HepG2 (cell line): ENCODE data around the gene HRG. TPM values are rescaled to one million over a fixed set of nuclear protein-coding genes. Genes with fewer than 3 reads are reported as not detected.

Experiments
- ETV5 ChIP-seq: IDR thresholded peaks from 2 replicates; pipeline ENCODE4 v1.6.1; 2018; ENCODE audit warnings: missing biosample characterization, missing genetic modification reagents, inconsistent platforms, borderline replicate concordance
- NCOA1 ChIP-seq: sonication (generic); formaldehyde crosslinking; IDR thresholded peaks from 2 replicates; pipeline ENCODE4 v1.9.0; 2021; ENCODE audit warnings: missing genetic modification reagents
- SALL2 ChIP-seq: sonication (generic); formaldehyde crosslinking; IDR thresholded peaks from 2 replicates; pipeline ENCODE4 v1.8.1; 2023; ENCODE audit warnings: mild to moderate bottlenecking, missing genetic modification reagents, inconsistent platforms
- TGIF2 ChIP-seq: IDR thresholded peaks from 2 replicates; pipeline ENCODE4 v1.6.1; 2016; ENCODE audit warnings: control low read depth, missing compliant biosample characterization
- ZFYVE20 ChIP-seq: sonication (generic); formaldehyde crosslinking; IDR thresholded peaks from 2 replicates; pipeline ENCODE4 v1.8.0; 2023; ENCODE audit warnings: low read depth, mild to moderate bottlenecking, moderate library complexity, missing genetic modification reagents, borderline replicate concordance
- ZNF451 ChIP-seq: sonication (generic); formaldehyde crosslinking; IDR thresholded peaks from 2 replicates; pipeline ENCODE4 v1.5.0; 2020; ENCODE audit warnings: mild to moderate bottlenecking, missing genetic modification reagents
- polyA plus RNA-seq, 8 experiments: library from polyadenylated mRNA; depleted of rRNA in 3 of 8; stranded (reverse) in 7 of 8; unstranded in 1 of 8; fragments of >200 nt; fragmentation: Illumina TruSeq in 4 of 8; extraction: Trizol in 4 of 8; gene quantifications; 2 replicates each; pipeline versions ENCODE4 v1.2.1 to v1.2.3, GENCODE V29; 2011 to 2016; ENCODE audit warnings: low read depth in 4 of 8, missing spikeins in 1 of 8, mixed read lengths in 1 of 8; ENCODE audit not compliant: insufficient read depth in 1 of 8
- total RNA-seq, 5 experiments: library from RNA; depleted of rRNA; stranded (reverse); fragments of >200 nt; fragmentation: Illumina TruSeq; extraction: Trizol; gene quantifications; 2 replicates each; pipeline ENCODE4 v1.2.3, GENCODE V29; 2016; ENCODE audit warnings: low read depth in 1 of 5
- TF ChIP-seq, protein P1 (sequence below): sonication (generic); formaldehyde crosslinking; IDR thresholded peaks from 2 replicates; pipeline ENCODE4 v1.4.0; 2020; ENCODE audit warnings: missing genetic modification reagents, borderline replicate concordance
- TF ChIP-seq, protein P2 (sequence below): sonication (generic); formaldehyde crosslinking; IDR thresholded peaks from 2 replicates; pipeline ENCODE4 v1.4.0; 2020; ENCODE audit warnings: missing genetic modification reagents, borderline replicate concordance
- TF ChIP-seq, protein P3 (sequence below): sonication (generic); formaldehyde crosslinking; IDR thresholded peaks from 2 replicates; pipeline ENCODE4 v1.4.0; 2020; ENCODE audit warnings: missing genetic modification reagents
- TF ChIP-seq, protein P4 (sequence below): IDR thresholded peaks from 2 replicates; pipeline ENCODE4 v1.6.1; 2016; ENCODE audit warnings: missing biosample characterization, missing genetic modification reagents, low read depth
- TF ChIP-seq, protein P5 (sequence below): sonication (generic); formaldehyde crosslinking; IDR thresholded peaks from 2 replicates; pipeline ENCODE4 v1.4.0; 2020; ENCODE audit warnings: mild to moderate bottlenecking, missing genetic modification reagents

Gene HRG
- total and polyA plus RNA-seq, 2 of the 13 experiments (the other 11 are each of a cell fraction or from before 2014, with no cell fraction given): 0.09 to 0.11 TPM

DNA sequence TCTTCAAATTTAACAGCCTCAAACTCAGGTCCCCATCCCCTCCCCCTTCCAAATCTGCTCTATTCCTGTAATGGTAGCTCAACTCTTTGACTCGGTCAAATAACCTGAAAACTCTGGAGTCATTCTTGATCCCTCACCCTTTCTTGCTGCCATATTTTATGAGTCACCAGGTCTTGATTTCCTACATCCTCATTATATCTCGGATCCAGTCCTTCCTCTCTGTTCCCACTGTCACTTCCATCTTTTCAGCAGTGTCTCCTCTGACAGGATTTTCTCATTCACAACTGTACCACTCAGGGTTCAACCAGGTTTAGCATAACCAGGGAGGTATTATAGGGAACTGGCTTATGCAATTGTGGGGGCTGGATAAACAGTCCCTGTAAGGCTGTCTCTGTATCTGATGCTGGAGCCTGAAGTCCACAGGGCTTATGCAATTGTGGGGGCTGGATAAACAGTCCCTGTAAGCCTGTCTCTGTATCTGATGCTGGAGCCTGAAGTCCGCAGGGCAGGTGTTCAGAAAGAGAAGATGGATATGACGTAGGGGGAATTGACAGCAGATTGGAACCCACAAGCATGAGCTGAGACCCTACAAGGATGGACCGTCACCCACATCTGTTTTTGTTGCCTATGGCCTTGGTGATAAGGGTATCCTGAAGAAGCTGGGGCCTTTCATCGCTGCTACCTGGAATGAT lies 34.7 kb upstream of the HRG start (continued):
- TF ChIP-seq, protein P1, sequence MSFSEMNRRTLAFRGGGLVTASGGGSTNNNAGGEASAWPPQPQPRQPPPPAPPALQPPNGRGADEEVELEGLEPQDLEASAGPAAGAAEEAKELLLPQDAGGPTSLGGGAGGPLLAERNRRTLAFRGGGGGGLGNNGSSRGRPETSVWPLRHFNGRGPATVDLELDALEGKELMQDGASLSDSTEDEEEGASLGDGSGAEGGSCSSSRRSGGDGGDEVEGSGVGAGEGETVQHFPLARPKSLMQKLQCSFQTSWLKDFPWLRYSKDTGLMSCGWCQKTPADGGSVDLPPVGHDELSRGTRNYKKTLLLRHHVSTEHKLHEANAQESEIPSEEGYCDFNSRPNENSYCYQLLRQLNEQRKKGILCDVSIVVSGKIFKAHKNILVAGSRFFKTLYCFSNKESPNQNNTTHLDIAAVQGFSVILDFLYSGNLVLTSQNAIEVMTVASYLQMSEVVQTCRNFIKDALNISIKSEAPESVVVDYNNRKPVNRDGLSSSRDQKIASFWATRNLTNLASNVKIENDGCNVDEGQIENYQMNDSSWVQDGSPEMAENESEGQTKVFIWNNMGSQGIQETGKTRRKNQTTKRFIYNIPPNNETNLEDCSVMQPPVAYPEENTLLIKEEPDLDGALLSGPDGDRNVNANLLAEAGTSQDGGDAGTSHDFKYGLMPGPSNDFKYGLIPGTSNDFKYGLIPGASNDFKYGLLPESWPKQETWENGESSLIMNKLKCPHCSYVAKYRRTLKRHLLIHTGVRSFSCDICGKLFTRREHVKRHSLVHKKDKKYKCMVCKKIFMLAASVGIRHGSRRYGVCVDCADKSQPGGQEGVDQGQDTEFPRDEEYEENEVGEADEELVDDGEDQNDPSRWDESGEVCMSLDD (CRISPR knock-in tag): peak; percentile 76; the same call in 1 of the 2 replicates
- TF ChIP-seq TGIF2 (no peak), SALL2 (CRISPR knock-in tag) (peak; percentile 78; the same call in 1 of the 2 replicates), ZNF451 (no peak), NCOA1 (no peak), ZFYVE20 (CRISPR knock-in tag) (no peak), ETV5 (CRISPR knock-in tag) (no peak; the same call in 1 of the 2 replicates)
- TF ChIP-seq, protein P2, sequence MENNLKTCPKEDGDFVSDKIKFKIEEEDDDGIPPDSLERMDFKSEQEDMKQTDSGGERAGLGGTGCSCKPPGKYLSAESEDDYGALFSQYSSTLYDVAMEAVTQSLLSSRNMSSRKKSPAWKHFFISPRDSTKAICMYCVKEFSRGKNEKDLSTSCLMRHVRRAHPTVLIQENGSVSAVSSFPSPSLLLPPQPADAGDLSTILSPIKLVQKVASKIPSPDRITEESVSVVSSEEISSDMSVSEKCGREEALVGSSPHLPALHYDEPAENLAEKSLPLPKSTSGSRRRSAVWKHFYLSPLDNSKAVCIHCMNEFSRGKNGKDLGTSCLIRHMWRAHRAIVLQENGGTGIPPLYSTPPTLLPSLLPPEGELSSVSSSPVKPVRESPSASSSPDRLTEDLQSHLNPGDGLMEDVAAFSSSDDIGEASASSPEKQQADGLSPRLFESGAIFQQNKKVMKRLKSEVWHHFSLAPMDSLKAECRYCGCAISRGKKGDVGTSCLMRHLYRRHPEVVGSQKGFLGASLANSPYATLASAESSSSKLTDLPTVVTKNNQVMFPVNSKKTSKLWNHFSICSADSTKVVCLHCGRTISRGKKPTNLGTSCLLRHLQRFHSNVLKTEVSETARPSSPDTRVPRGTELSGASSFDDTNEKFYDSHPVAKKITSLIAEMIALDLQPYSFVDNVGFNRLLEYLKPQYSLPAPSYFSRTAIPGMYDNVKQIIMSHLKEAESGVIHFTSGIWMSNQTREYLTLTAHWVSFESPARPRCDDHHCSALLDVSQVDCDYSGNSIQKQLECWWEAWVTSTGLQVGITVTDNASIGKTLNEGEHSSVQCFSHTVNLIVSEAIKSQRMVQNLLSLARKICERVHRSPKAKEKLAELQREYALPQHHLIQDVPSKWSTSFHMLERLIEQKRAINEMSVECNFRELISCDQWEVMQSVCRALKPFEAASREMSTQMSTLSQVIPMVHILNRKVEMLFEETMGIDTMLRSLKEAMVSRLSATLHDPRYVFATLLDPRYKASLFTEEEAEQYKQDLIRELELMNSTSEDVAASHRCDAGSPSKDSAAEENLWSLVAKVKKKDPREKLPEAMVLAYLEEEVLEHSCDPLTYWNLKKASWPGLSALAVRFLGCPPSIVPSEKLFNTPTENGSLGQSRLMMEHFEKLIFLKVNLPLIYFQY: 0 out of 2 replicates have a peak, but pooled peaks have one; percentile 24
- TF ChIP-seq, protein P3, sequence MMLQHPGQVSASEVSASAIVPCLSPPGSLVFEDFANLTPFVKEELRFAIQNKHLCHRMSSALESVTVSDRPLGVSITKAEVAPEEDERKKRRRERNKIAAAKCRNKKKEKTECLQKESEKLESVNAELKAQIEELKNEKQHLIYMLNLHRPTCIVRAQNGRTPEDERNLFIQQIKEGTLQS: 0 out of 2 replicates have a peak, but pooled peaks have one; percentile 54
- TF ChIP-seq, protein P4, sequence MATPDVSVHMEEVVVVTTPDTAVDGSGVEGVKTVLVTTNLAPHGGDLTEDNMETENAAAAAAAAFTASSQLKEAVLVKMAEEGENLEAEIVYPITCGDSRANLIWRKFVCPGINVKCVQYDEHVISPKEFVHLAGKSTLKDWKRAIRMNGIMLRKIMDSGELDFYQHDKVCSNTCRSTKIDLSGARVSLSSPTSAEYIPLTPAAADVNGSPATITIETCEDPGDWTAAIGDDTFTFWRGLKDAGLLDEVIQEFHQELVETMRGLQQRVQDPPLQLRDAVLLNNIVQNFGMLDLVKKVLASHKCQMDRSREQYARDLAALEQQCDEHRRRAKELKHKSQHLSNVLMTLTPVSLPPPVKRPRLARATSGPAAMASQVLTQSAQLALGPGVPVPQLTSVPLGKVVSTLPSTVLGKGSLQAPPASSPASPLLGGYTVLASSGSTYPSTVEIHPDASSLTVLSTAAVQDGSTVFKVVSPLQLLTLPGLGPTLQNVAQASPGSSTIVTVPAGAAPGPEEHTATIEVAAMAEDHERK: no peak
- TF ChIP-seq, protein P5, sequence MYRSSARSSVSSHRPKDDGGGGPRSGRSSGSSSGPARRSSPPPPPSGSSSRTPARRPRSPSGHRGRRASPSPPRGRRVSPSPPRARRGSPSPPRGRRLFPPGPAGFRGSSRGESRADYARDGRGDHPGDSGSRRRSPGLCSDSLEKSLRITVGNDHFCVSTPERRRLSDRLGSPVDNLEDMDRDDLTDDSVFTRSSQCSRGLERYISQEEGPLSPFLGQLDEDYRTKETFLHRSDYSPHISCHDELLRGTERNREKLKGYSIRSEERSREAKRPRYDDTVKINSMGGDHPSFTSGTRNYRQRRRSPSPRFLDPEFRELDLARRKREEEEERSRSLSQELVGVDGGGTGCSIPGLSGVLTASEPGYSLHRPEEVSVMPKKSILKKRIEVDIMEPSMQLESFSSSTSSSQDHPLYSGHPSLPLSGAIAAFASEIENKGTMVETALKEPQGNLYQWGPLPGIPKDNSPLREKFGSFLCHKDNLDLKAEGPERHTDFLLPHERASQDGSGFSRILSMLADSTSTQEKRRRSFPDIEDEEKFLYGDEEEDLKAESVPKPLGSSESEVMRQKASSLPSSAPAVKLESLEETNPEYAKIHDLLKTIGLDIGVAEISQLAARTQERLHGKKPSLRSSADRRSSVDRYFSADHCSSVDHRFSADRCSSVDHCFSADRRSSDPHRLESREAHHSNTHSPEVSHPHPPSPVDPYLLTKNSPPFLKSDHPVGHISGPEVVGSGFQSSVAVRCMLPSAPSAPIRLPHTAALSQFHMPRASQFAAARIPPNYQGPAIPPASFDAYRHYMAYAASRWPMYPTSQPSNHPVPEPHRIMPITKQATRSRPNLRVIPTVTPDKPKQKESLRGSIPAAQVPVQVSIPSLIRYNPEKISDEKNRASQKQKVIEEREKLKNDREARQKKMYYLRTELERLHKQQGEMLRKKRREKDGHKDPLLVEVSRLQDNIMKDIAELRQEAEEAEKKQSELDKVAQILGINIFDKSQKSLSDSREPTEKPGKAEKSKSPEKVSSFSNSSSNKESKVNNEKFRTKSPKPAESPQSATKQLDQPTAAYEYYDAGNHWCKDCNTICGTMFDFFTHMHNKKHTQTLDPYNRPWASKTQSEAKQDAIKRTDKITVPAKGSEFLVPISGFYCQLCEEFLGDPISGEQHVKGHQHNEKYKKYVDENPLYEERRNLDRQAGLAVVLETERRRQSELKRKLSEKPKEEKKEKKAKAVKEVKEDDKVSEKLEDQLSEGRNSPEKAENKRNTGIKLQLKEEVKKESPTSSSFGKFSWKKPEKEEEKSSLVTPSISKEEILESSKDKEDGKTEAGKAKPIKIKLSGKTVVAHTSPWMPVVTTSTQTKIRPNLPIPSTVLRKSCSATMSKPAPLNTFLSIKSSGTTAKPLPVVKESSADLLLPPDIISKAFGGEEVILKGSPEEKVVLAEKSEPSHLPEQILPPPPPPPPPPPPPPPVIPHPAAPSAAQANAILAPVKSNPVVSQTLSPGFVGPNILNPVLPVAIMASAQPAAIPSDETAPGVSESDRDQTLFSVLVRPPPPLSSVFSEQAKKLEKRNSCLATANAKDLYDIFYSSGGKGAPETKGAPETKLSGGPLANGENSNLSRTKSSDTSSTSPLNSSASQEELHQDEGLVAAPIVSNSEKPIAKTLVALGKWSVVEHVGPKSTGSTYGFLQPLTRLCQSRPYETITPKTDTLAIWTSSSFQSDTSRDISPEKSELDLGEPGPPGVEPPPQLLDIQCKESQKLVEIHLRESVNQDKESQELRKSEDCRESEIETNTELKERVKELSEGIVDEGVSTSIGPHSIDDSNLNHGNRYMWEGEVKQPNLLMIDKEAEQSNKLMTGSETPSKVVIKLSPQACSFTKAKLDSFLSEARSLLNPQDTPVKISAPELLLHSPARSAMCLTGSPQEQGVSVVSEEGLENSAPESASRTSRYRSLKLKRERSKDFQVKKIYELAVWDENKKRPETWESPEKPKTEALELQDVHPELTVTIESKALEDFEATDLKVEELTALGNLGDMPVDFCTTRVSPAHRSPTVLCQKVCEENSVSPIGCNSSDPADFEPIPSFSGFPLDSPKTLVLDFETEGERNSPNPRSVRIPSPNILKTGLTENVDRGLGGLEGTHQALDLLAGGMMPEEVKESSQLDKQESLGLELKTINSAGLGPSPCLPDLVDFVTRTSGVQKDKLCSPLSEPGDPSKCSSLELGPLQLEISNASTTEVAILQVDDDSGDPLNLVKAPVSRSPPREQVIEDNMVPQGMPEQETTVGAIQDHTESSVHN (CRISPR knock-in tag): no peak
